H1 (cell line): ENCODE results near the gene GFOD1. TPM values are rescaled to one million over a fixed set of nuclear protein-coding genes. Genes with fewer than 3 reads are reported as not detected.
"Not testable (repeated sequence)": the region's sequence is repeated elsewhere in the genome, so short reads cannot be mapped to it uniquely, and the experiment has no call there.

Source experiments
- CTCF ChIA-PET: fragments of 300-600 bp; sonication (Branson Sonifier 250); formaldehyde crosslinking; loops from one replicate; lab custom pipeline; 2021; ENCODE audit not compliant: partially characterized antibody; lab: Charles Lee
- POLR2A ChIA-PET: fragments of 300-600 bp; sonication (Branson Sonifier 250); formaldehyde crosslinking; loops from one replicate; lab custom pipeline; 2021; ENCODE audit warnings: inconsistent platforms; ENCODE audit not compliant: partially characterized antibody; lab: Charles Lee
- DNase-seq, 2 experiments: peaks; one replicate each; pipeline versions ENCODE4 v3.0.0 to v3.0.0-alpha.2; 2010 to 2022; ENCODE audit warnings: low spot score in 2 of 2, low read depth in 1 of 2, mixed read lengths in 1 of 2
- FAIRE-seq: peaks from 2 replicates; lab custom pipeline; 2011; peaks lifted over from hg19 to GRCh38; lab: Jason Lieb, UNC
- H2AFZ ChIP-seq: 2 replicates; pipeline ENCODE4 v1.8.1; 2012; ENCODE audit warnings: low read length, inconsistent platforms
- H2AK5ac ChIP-seq: 2 replicates; pipeline ENCODE4 v1.6.1; 2013; ENCODE audit warnings: low read depth, low read length
- H2BK120ac ChIP-seq: replicated peaks from 2 replicates; pipeline ENCODE3; 2013; ENCODE audit warnings: low read depth, low read length, inconsistent platforms
- H2BK12ac ChIP-seq: 2 replicates; pipeline ENCODE4 v1.6.1; 2013; ENCODE audit warnings: low read depth, low read length
- H2BK15ac ChIP-seq: 2 replicates; pipeline ENCODE4 v1.6.1; 2013; ENCODE audit warnings: low read length
- H2BK20ac ChIP-seq: 2 replicates; pipeline ENCODE4 v1.6.1; 2013; ENCODE audit warnings: low read length
- H2BK5ac ChIP-seq: 2 replicates; pipeline ENCODE4 v1.6.1; 2013; ENCODE audit warnings: low read depth, low read length
- H3K14ac ChIP-seq: 2 replicates; pipeline ENCODE4 v1.6.1; 2013; ENCODE audit warnings: inconsistent platforms; ENCODE audit not compliant: insufficient read length
- H3K18ac ChIP-seq: 2 replicates; pipeline ENCODE4 v1.6.1; 2013; ENCODE audit warnings: low read length; ENCODE audit errors: extremely low read depth
- H3K23ac ChIP-seq: 2 replicates; pipeline ENCODE4 v1.6.1; 2013; ENCODE audit warnings: inconsistent platforms; ENCODE audit not compliant: insufficient read length
- H3K23me2 ChIP-seq: 2 replicates; pipeline ENCODE4 v1.6.1; 2013; ENCODE audit warnings: low read depth, low read length
- H3K27ac ChIP-seq: 2 replicates; pipeline ENCODE4 v1.6.1; 2011; ENCODE audit warnings: low read depth, low read length, inconsistent platforms
- H3K27me3 ChIP-seq, 4 experiments: replicated peaks in 1 of 4; 1 replicate in 1 of 4; 2 replicates in 3 of 4; pipeline versions ENCODE4 v1.6.1 to v1.8.1; 2011 to 2013; ENCODE audit warnings: low read length in 3 of 4, mild to moderate bottlenecking in 3 of 4, inconsistent platforms in 2 of 4, mixed read lengths in 2 of 4, moderate library complexity in 1 of 4; ENCODE audit not compliant: control insufficient read depth in 3 of 4, insufficient read depth in 3 of 4; ENCODE audit errors: extremely low read depth in 1 of 4
- H3K36me3 ChIP-seq, 4 experiments: 2 replicates each; pipeline versions ENCODE4 v1.6.1 to v1.8.1; 2011 to 2013; ENCODE audit warnings: mild to moderate bottlenecking in 4 of 4, low read length in 3 of 4, moderate library complexity in 2 of 4, control low read depth in 1 of 4, inconsistent platforms in 1 of 4; ENCODE audit not compliant: insufficient read depth in 4 of 4, control insufficient read depth in 2 of 4
- H3K4ac ChIP-seq: replicated peaks from 2 replicates; pipeline ENCODE3; 2013; ENCODE audit warnings: low read length, low read depth, mixed read lengths, inconsistent platforms; ENCODE audit not compliant: insufficient read length
- H3K4me1 ChIP-seq, 4 experiments: replicated peaks in 1 of 4; 1 replicate in 1 of 4; 2 replicates in 3 of 4; pipeline versions ENCODE4 v1.6.1 to v1.8.1; 2011 to 2013; ENCODE audit warnings: low read length in 3 of 4, inconsistent platforms in 2 of 4, mixed read lengths in 1 of 4; ENCODE audit not compliant: insufficient read depth in 4 of 4, control insufficient read depth in 3 of 4
- H3K4me2 ChIP-seq, 2 experiments: 2 replicates each; pipeline versions ENCODE4 v1.6.1 to v1.8.1; 2011 to 2013; ENCODE audit warnings: low read depth in 2 of 2, low read length in 2 of 2, control low read depth in 1 of 2, inconsistent platforms in 1 of 2, mild to moderate bottlenecking in 1 of 2; ENCODE audit not compliant: insufficient read depth in 1 of 2
- H3K4me3 ChIP-seq, 4 experiments: fragments of 200-600, 300-600 bp in 1 of 4; sonication (generic), shearing (Covaris generic), sonication (Bioruptor Twin) in 1 of 4; 2 replicates each; pipeline versions ENCODE4 v1.5.1 to v1.8.1; 2011 to 2016; ENCODE audit warnings: low read length in 4 of 4, low read depth in 3 of 4, control low read depth in 2 of 4, inconsistent platforms in 2 of 4, mild to moderate bottlenecking in 2 of 4, mixed read lengths in 1 of 4, moderate library complexity in 1 of 4; ENCODE audit not compliant: insufficient read depth in 2 of 4; ENCODE audit errors: extremely low read depth in 1 of 4
- H3K56ac ChIP-seq: replicated peaks from 2 replicates; pipeline ENCODE3; 2013; ENCODE audit warnings: low read depth, mild to moderate bottlenecking, mixed read lengths, low read length, inconsistent platforms; ENCODE audit not compliant: insufficient read length
- H3K79me1 ChIP-seq: 2 replicates; pipeline ENCODE4 v1.6.1; 2013; ENCODE audit warnings: low read depth, low read length, control low read depth
- H3K79me2 ChIP-seq, 2 experiments: 2 replicates each; pipeline versions ENCODE4 v1.6.1 to v1.8.1; 2012 to 2013; ENCODE audit warnings: low read length in 2 of 2, mild to moderate bottlenecking in 2 of 2, inconsistent platforms in 1 of 2; ENCODE audit not compliant: insufficient read depth in 2 of 2, control insufficient read depth in 1 of 2
- H3K9ac ChIP-seq, 4 experiments: replicated peaks in 1 of 4; 1 replicate in 1 of 4; 2 replicates in 3 of 4; pipeline versions ENCODE4 v1.6.1 to v1.8.1; 2011 to 2013; ENCODE audit warnings: low read depth in 3 of 4, low read length in 3 of 4, control low read depth in 2 of 4, mild to moderate bottlenecking in 2 of 4, moderate library complexity in 2 of 4, inconsistent platforms in 1 of 4; ENCODE audit errors: extremely low read depth in 1 of 4
- H3K9me3 ChIP-seq, 2 experiments: 2 replicates each; pipeline versions ENCODE4 v1.6.1 to v1.8.1; 2012 to 2013; ENCODE audit warnings: mild to moderate bottlenecking in 2 of 2, moderate library complexity in 2 of 2, control low read depth in 1 of 2, inconsistent platforms in 1 of 2, low read depth in 1 of 2, low read length in 1 of 2, mixed read lengths in 1 of 2; ENCODE audit not compliant: insufficient read depth in 2 of 2
- H4K20me1 ChIP-seq, 2 experiments: replicated peaks in 1 of 2; 2 replicates each; pipeline versions ENCODE3 to v1.8.1; 2011 to 2013; ENCODE audit warnings: inconsistent platforms in 2 of 2, low read length in 2 of 2, mild to moderate bottlenecking in 1 of 2; ENCODE audit not compliant: insufficient read depth in 2 of 2, control insufficient read depth in 1 of 2
- H4K5ac ChIP-seq: 2 replicates; pipeline ENCODE4 v1.6.1; 2013; ENCODE audit warnings: low read length, low read depth, mixed read lengths, inconsistent platforms; ENCODE audit not compliant: insufficient read length
- H4K8ac ChIP-seq: 2 replicates; pipeline ENCODE4 v1.8.0; 2013; ENCODE audit warnings: mild to moderate bottlenecking, moderate library complexity, low read length, inconsistent platforms; ENCODE audit not compliant: insufficient read depth; ENCODE audit errors: extremely low read depth
- H4K91ac ChIP-seq: replicated peaks from 2 replicates; pipeline ENCODE3; 2013; ENCODE audit warnings: low read length, mixed read lengths, inconsistent platforms; ENCODE audit not compliant: insufficient read length
- BACH1 ChIP-seq: IDR thresholded peaks from 2 replicates; pipeline ENCODE4 v1.6.1; 2012; ENCODE audit warnings: low read length, improper control_type of control experiment
- YY1 ChIP-seq: IDR thresholded peaks from 2 replicates; pipeline ENCODE4 v1.6.1; 2011; ENCODE audit warnings: low read depth, mild to moderate bottlenecking, low read length
- WGBS, 2 experiments: shearing (Covaris generic) in 1 of 2; methylation state at CpG; one replicate each; pipeline versions ENCODE4 v1.1.6 to v1.1.7; 2013 to 2015; ENCODE audit warnings: low lambda C conversion rate in 2 of 2, mixed read lengths in 2 of 2, inconsistent platforms in 1 of 2, low coverage in 1 of 2, missing lambda C conversion rate in 1 of 2; ENCODE audit not compliant: insufficient replicate concordance in 2 of 2, insufficient coverage in 1 of 2, insufficient read length in 1 of 2; ENCODE audit errors: extremely low coverage in 1 of 2, missing lambda C conversion rate in 1 of 2; 5-methylcytosine and 5-hydroxymethylcytosine counted together
- polyA plus RNA-seq, 7 experiments: library from polyadenylated mRNA; depleted of rRNA in 3 of 7; stranded (reverse) in 5 of 7; unstranded in 2 of 7; fragments of >200 nt in 5 of 7; fragments of 200-250 nt in 2 of 7; gene quantifications; 1 replicate in 5 of 7; 2 replicates in 1 of 7; 4 replicates in 1 of 7; pipeline versions ENCODE4 v1.2.1 to v1.2.3, GENCODE V29; 2011 to 2013; ENCODE audit warnings: missing spikeins in 2 of 7, mixed read lengths in 2 of 7
- total RNA-seq: library from RNA; stranded (reverse); fragmentation: NEBNext Ultra II Directional; extraction: Animal tissue kit (Norgen Biotek cat#: 25700); gene quantifications from 2 replicates; pipeline ENCODE4 v1.2.1, GENCODE V29; 2021

GFOD1 gene
- total and polyA plus RNA-seq, 2 of the 8 experiments (the other 6 are each of a cell fraction or from before 2014, with no cell fraction given) = 2.5 to 8.8 TPM

GRCh38 chr6:13390658-13391057, 96.7 kb downstream of the GFOD1 start (continued):
- no peak for TF ChIP-seq YY1
- TF ChIP-seq BACH1 = no peak
- TF ChIP-seq, all 59 proteins: peak for 0

DNA sequence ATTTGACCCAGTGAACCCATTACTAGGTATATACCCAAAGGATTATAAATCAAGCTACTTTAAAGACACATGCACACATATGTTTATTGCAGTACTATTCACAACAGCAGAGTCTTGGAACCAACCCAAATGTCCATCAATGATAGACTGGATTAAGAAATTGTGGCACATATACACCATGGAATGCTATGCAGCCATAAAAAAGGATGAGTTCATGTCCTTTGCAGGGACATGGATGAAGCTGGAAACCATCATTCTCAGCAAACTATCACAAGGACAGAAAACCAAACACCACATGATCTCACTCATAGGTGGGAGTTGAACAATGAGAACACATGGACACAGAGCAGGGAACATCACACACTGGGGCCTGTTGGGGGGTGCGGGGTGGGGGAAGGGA, 98.2 kb downstream of the GFOD1 start:
- H3K79me2 ChIP-seq, H4K20me1 ChIP-seq, H2BK12ac ChIP-seq, DNase-seq, H3K27ac ChIP-seq, H4K8ac ChIP-seq, H2BK15ac ChIP-seq, H2BK120ac ChIP-seq, H3K9ac ChIP-seq, H3K4me2 ChIP-seq, H3K4me3 ChIP-seq, H3K18ac ChIP-seq, H3K23me2 ChIP-seq, H3K27me3 ChIP-seq, H4K91ac ChIP-seq, H2BK20ac ChIP-seq, H4K5ac ChIP-seq, H2AK5ac ChIP-seq, H3K9me3 ChIP-seq, H3K4ac ChIP-seq, H2AFZ ChIP-seq, H3K4me1 ChIP-seq, H3K23ac ChIP-seq, H3K56ac ChIP-seq, H3K36me3 ChIP-seq, H2BK5ac ChIP-seq, FAIRE-seq, POLR2A ChIA-PET, H3K79me1 ChIP-seq, H3K14ac ChIP-seq: not testable (repeated sequence)
- CTCF ChIA-PET = interaction anchor here (1.1 kb wide), 1 partner anchor 11 kb away, joined by 6 read pairs; no protein-coding TSS in a partner anchor
- WGBS, 2 experiments = 88% methylated on average over 1 of the region's 1 CpG; no CpG with 5 or more reads in 1 of the 2 experiments
